ENCODE measurements around the gene SLIT3. TPM values are rescaled to one million over a fixed set of nuclear protein-coding genes. Genes with fewer than 3 reads are reported as not detected.

SLIT3 gene
- total and polyA plus RNA-seq, 2 donors (not counting 3 experiments of a cell fraction or from before 2014, with no cell fraction given) = 0.90 to 1.0 TPM

DNA sequence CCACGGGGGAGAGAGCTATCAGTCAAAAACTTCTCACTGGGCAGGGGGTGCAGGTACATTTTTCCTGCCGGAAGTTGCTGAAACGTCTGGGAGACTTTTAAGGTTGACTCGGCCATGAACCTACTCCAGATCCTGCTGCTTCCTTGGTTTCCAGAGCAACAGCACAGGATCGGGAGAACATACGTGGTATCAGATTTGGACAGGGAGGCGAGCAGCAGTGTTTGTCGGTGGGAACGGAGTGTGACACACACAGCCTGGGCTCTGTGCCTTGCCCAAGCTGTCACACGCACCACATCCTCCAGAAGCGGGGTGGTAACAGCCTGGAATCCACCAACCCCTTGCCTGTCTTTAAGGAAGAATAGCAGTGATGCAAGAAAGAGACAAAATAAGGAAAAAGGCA, 276.5 kb downstream of the SLIT3 start:
- Histone ChIP-seq H2AFZ (ENCODE audit: low read depth, low read length) (no peak overlapping the region), H3K4me2 (ENCODE audit: insufficient read depth, low read length) (no peak overlapping the region), H3K9me1 (replicated peaks; ENCODE audit: control insufficient read depth, extremely low read depth, insufficient read depth, low read length) (no peaks in the 10 kb centered on the region), H3K36me3 (ENCODE audit: control insufficient read depth in 2 of 2, extremely low read depth in 1 of 2, insufficient read depth in 2 of 2, low read length in 2 of 2) (no peaks in the 10 kb centered on the region), H3K79me2 (ENCODE audit: control insufficient read depth, insufficient read depth, low read length) (no peaks in the 10 kb centered on the region), H3K9me3 (replicated peaks; ENCODE audit: control insufficient read depth, insufficient read depth, low read length) (no peaks in the 10 kb centered on the region), H3K9ac (replicated peaks; ENCODE audit: extremely low read depth, insufficient read depth, low read length) (no peak overlapping the region), H3K4me1 (ENCODE audit: control insufficient read depth, extremely low read depth, insufficient read depth, low read length) (no peaks in the 10 kb centered on the region), H3K4me3 (replicated peaks in 1 of 3; ENCODE audit: insufficient read depth in 1 of 3, low read depth in 1 of 3, low read length in 3 of 3) (no peak overlapping the region), H3K27ac (ENCODE audit: insufficient read depth, low read depth, low read length) (no peak overlapping the region), H4K20me1 (replicated peaks; ENCODE audit: control insufficient read depth, extremely low read depth, insufficient read depth, low read length) (no peaks in the 10 kb centered on the region), H3K27me3 (ENCODE audit: control insufficient read depth in 2 of 2, insufficient read depth in 2 of 2, low read length in 2 of 2) (no peaks in the 10 kb centered on the region)
- ChIA-PET CTCF (no interaction called here), POLR2A (no interaction called here)
- FAIRE-seq (no peak), DNase-seq (ENCODE audit: low read depth, low spot score) (no peak)
- TF ChIP-seq FOS (IDR thresholded peaks at IDR 0.05; ENCODE audit: borderline replicate concordance, insufficient read depth, low read length) (no peak), POLR2AphosphoS5 (IDR thresholded peaks at IDR 0.05; ENCODE audit: insufficient read depth, low read depth, low read length) (no peak), EZH2 (IDR thresholded peaks at IDR 0.05; ENCODE audit: borderline replicate concordance, low read depth, low read length, severe bottlenecking) (no peak), JUN (IDR thresholded peaks at IDR 0.05; ENCODE audit: borderline replicate concordance, insufficient read depth, insufficient read length, low read depth) (no peak), POLR2A (IDR thresholded peaks at IDR 0.05; ENCODE audit: low read depth, low read length) (no peak), MYC (IDR thresholded peaks at IDR 0.05; ENCODE audit: low read depth, low read length) (no peak), GATA2 (IDR thresholded peaks at IDR 0.05; ENCODE audit: insufficient read depth, insufficient read length, low read depth, low read length) (no peak)
- TF ChIP-seq, protein P1, sequence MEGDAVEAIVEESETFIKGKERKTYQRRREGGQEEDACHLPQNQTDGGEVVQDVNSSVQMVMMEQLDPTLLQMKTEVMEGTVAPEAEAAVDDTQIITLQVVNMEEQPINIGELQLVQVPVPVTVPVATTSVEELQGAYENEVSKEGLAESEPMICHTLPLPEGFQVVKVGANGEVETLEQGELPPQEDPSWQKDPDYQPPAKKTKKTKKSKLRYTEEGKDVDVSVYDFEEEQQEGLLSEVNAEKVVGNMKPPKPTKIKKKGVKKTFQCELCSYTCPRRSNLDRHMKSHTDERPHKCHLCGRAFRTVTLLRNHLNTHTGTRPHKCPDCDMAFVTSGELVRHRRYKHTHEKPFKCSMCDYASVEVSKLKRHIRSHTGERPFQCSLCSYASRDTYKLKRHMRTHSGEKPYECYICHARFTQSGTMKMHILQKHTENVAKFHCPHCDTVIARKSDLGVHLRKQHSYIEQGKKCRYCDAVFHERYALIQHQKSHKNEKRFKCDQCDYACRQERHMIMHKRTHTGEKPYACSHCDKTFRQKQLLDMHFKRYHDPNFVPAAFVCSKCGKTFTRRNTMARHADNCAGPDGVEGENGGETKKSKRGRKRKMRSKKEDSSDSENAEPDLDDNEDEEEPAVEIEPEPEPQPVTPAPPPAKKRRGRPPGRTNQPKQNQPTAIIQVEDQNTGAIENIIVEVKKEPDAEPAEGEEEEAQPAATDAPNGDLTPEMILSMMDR (IDR thresholded peaks at IDR 0.05; ENCODE audit: extremely low read depth in 1 of 2, insufficient read depth in 1 of 2, low read depth in 1 of 2, low read length in 2 of 2) = no peak
- TF ChIP-seq, protein P2, sequence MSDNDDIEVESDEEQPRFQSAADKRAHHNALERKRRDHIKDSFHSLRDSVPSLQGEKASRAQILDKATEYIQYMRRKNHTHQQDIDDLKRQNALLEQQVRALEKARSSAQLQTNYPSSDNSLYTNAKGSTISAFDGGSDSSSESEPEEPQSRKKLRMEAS (IDR thresholded peaks at IDR 0.05; ENCODE audit: insufficient read depth, insufficient read length) = no peak
- dilution Hi-C loops (cut with MboI; ENCODE audit: extremely low pct_ligation_motif_present, low sequenced_read_pairs) (no loop called here), intact Hi-C loops (cut with micrococcal nuclease) (no loop called here)
- BruUV-seq (replicated peaks) = no TSS peak
